D721Med (cell line): ENCODE data around the gene CTAG2.

Experiments
- DNase-seq: peaks from one replicate; pipeline ENCODE4 v3.0.0; 2011; ENCODE audit warnings: low spot score; ENCODE audit not compliant: insufficient read length
- FAIRE-seq: peaks from 2 replicates; lab custom pipeline; 2011; peaks lifted over from hg19 to GRCh38; lab: Jason Lieb, UNC
- CTCF ChIP-seq: IDR thresholded peaks from 2 replicates; pipeline ENCODE4 v1.5.1; 2012; ENCODE audit warnings: mild to moderate bottlenecking, control low read depth; ENCODE audit not compliant: insufficient read depth; ENCODE audit errors: missing control alignments

The CTAG2 gene

GRCh38 chrX:154602766-154603437 lies 50.5 kb downstream of the CTAG2 start:
- no peak for TF ChIP-seq CTCF
- DNase-seq (no peak), FAIRE-seq (no peak)

- no peak for TF ChIP-seq CTCF
- no peak for FAIRE-seq
- no peak for DNase-seq
These were observed 51.2 kb downstream of the CTAG2 start for GRCh38 chrX:154602226-154602625.
